Measurements from ENCODE around the gene FSD2.
"Not testable (repeated sequence)": the region's sequence is repeated elsewhere in the genome, so short reads cannot be mapped to it uniquely, and the experiment has no call there.

FSD2 gene

GRCh38 chr15:82829234-82829633 lies 23.4 kb upstream of the FSD2 start:
- no peak for DNase-seq

- DNase-seq, result no peak
These were observed 22.2 kb upstream of the FSD2 start for GRCh38 chr15:82828075-82828474.

- DNase-seq, result no peak
These were observed 17.2 kb upstream of the FSD2 start for GRCh38 chr15:82823049-82823448.

- not testable (repeated sequence) for DNase-seq
These were observed 16.0 kb upstream of the FSD2 start for GRCh38 chr15:82821851-82822250.

- DNase-seq, result not testable (repeated sequence)
These were observed 15.5 kb upstream of the FSD2 start for GRCh38 chr15:82821396-82821795.

- no peak for DNase-seq
These were observed 14.3 kb upstream of the FSD2 start for GRCh38 chr15:82820128-82820527.

- no peak for DNase-seq
These were observed 7.1 kb upstream of the FSD2 start for GRCh38 chr15:82812994-82813393.

- DNase-seq, result no peak
These were observed 5.1 kb upstream of the FSD2 start for GRCh38 chr15:82810890-82811426.

- no peak for DNase-seq
These were observed 4.4 kb upstream of the FSD2 start for GRCh38 chr15:82810061-82810889.

- peak; percentile 97 for DNase-seq
These were observed 3.6 kb upstream of the FSD2 start, which contains the start of gene WHAMM for GRCh38 chr15:82809308-82810060. Gene WHAMM, plus strand, starts transcription at chr15:82809628. Its CDS starts 99 bp downstream, at chr15:82809727.

GRCh38 chr15:82808634-82809041 lies 2.8 kb upstream of the FSD2 start:
- DNase-seq, result no peak

GRCh38 chr15:82807920-82808633 lies 2.2 kb upstream of the FSD2 start:
- no peak for DNase-seq

- no peak for DNase-seq
These were observed 1.3 kb downstream of the FSD2 start for GRCh38 chr15:82804575-82804949.

- no peak for DNase-seq
These were observed 1.9 kb downstream of the FSD2 start for GRCh38 chr15:82803793-82804574.

- DNase-seq, result no peak
These were observed 3.4 kb downstream of the FSD2 start for GRCh38 chr15:82802497-82802896.

- DNase-seq, result no peak
These were observed 6.6 kb downstream of the FSD2 start for GRCh38 chr15:82799183-82799841.

GRCh38 chr15:82798531-82799166 lies 7.2 kb downstream of the FSD2 start:
- no peak for DNase-seq

- no peak for DNase-seq
These were observed 7.8 kb downstream of the FSD2 start for GRCh38 chr15:82798104-82798503.

GRCh38 chr15:82793737-82794136 lies 12.1 kb downstream of the FSD2 start:
- DNase-seq, result no peak

- DNase-seq, result no peak
These were observed 13.8 kb downstream of the FSD2 start for GRCh38 chr15:82792068-82792467.

GRCh38 chr15:82790321-82790720 lies 15.5 kb downstream of the FSD2 start:
- no peak for DNase-seq
